ENCODE results near the gene CLEC7A. TPM values are rescaled to one million over a fixed set of nuclear protein-coding genes. Genes with fewer than 3 reads are reported as not detected.

CLEC7A gene
- polyA plus RNA-seq, 4 donors: 1.3 to 2.3 (median 1.9) TPM

Other genes with a start within 250 kb of the CLEC7A start
- gene KLRF2, start 248.7 kb downstream of the CLEC7A start, polyA plus RNA-seq (ENCODE audit: insufficient read length in 4 of 4): not detected
- gene CLEC2A, start 197.8 kb downstream of the CLEC7A start, polyA plus RNA-seq (ENCODE audit: insufficient read length in 4 of 4): not detected
- gene CLEC12A, start 158.8 kb downstream of the CLEC7A start, polyA plus RNA-seq (ENCODE audit: insufficient read length in 4 of 4): 1 to 10 TPM in 2 of 4 donors, under 1 TPM in 2; 0.74 to 1.5 (median 1.1) TPM
- 1 to 10 TPM in 2 of 4 donors, under 1 TPM in 2; 0.60 to 3.3 (median 0.98) TPM for gene CLEC1B, start 131.1 kb downstream of the CLEC7A start, polyA plus RNA-seq (ENCODE audit: insufficient read length in 4 of 4)
- under 1 TPM in 2 of 4 donors, not detected in 2; 0.05 to 0.08 TPM for gene CLEC12B, start 119.6 kb downstream of the CLEC7A start, polyA plus RNA-seq (ENCODE audit: insufficient read length in 4 of 4)
- under 1 TPM; 0.19 to 0.53 (median 0.33) TPM for gene CLEC9A, start 99.5 kb downstream of the CLEC7A start, polyA plus RNA-seq (ENCODE audit: insufficient read length in 4 of 4)
- gene CLEC1A, start 31.2 kb downstream of the CLEC7A start, polyA plus RNA-seq (ENCODE audit: insufficient read length in 4 of 4): 1 to 10 TPM; 3.1 to 4.6 (median 3.8) TPM
- 1 to 10 TPM; 1.2 to 1.8 (median 1.3) TPM for gene OLR1, start 41.9 kb upstream of the CLEC7A start, polyA plus RNA-seq (ENCODE audit: insufficient read length in 4 of 4)
- gene TMEM52B, start 48.8 kb upstream of the CLEC7A start, polyA plus RNA-seq (ENCODE audit: insufficient read length in 4 of 4): 100 to 1,000 TPM; 154 to 185 (median 175) TPM
- 10 to 100 TPM; 71.8 to 85.3 (median 77.1) TPM for gene GABARAPL1, start 82.7 kb upstream of the CLEC7A start, polyA plus RNA-seq (ENCODE audit: insufficient read length in 4 of 4)
- 1 to 10 TPM in 1 of 4 donors, under 1 TPM in 3; 0.22 to 1.2 (median 0.59) TPM for gene KLRD1, start 177.7 kb upstream of the CLEC7A start, polyA plus RNA-seq (ENCODE audit: insufficient read length in 4 of 4)

Measured in right renal pelvis (tissue), 4 donors.